ENCODE data around the gene ZFYVE28.

Gene ZFYVE28

GRCh38 chr4:2347190-2347589, 71.3 kb downstream of the ZFYVE28 start:
- DNase-seq: no peak

GRCh38 chr4:2343476-2343875, 75.0 kb downstream of the ZFYVE28 start:
- DNase-seq: no peak

GRCh38 chr4:2341911-2342652, 76.4 kb downstream of the ZFYVE28 start:
- no peak for DNase-seq

DNA sequence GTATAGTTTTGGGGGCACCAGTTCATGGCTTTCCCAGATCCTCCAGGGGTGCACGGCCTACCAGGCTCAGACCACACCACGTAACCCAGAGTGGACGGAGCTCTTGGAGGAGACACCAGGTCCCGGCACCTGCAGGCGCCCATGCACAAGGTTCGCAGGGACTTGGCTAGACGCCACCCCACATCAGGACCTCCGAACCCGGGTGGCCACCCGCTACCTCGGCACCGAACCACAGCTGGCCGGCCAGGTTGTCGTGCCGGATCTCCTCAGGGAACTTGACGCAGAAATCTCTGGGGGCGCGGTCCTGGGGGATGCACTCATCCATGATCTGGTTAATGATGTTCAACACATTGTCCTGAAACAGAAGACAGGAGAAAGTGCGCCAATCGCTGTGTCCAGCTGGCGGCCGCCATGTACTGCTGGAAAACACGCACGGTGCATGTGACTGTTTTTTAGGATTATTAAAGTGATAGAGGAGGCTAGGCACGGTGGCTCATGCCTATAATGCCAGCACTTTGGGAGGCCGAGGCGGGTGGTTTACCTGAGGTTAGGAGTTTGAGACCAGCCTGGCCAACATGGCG, 77.1 kb downstream of the ZFYVE28 start:
- no peak for DNase-seq

DNA sequence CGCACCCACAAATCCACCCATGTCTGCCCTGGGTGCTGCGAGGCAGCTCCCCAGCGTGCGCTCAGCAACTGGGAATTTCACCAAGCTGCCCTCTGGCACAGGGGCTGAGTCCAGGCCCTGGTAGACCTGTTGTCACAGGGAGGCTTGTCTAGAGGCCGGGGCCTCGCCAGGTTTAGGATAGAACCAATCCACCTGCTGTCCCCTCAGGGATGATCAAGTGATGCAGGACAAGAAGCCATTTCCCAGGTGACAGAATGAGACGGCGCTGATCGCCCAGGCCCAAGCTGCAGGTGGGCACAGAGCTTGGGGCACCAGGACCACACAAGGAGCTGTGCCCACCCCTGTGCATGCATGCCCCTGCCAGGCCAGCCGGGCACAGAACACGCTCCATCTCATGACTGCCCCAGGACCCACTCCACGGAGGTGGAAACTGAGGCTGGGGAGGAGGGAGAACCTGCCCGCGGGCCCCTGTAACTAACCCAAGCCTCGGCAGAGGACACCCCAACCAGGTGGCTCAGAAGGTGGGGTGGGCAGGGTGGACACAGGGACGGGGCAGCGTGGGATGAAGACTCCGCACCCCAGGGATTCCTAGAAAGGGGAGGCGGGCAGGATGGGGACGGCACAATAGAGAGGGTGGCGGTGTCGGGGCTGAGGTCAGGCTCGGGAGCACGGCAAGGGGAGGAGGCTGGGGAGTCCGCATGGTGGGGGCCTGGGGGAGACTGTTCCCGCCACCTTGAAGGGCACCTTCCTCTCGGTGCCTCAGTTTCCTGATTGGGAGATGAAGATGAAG, 78.0 kb downstream of the ZFYVE28 start:
- no peak for DNase-seq

DNA sequence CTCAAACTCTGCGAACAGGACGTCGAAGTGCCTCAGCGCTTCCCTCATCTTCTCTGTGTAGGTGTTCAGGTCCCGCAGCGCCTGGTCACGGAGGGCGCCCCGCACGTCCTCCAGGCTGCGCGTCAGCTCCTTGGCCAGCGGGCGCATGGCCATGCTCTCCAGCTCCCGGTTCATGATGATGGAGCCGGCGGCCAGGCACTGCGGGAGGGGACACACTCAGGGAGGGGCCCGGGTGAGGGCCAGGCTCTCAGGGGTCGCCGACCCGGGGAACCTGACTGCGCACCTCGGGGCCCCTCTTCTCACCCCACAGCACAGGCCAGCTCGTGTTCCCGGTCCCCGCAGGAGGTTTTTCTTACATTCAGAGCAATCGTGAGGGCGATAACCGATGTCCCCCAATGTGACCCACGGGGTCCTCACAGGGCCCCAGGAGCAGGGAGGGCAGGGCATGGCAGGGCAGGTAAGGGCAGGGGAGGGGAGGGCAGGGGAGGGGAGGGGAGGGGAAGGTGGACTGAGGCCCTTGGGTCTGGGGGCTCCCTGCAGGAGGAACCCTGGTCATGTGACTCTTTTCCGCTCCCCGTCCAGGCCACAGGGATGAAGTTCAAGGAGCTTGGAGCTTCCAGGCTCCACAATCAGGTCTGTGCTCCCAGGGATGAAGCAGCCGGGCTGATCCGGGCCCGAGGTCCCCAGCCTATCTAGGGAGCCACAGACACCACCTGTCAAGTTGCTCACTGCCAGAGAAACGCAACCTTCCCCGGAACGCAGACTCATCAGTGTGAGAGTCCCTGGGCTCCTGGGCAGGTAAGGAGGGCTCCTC, 78.8 kb downstream of the ZFYVE28 start:
- no peak for DNase-seq

GRCh38 chr4:2338754-2339457, 79.5 kb downstream of the ZFYVE28 start:
- DNase-seq: no peak

DNA sequence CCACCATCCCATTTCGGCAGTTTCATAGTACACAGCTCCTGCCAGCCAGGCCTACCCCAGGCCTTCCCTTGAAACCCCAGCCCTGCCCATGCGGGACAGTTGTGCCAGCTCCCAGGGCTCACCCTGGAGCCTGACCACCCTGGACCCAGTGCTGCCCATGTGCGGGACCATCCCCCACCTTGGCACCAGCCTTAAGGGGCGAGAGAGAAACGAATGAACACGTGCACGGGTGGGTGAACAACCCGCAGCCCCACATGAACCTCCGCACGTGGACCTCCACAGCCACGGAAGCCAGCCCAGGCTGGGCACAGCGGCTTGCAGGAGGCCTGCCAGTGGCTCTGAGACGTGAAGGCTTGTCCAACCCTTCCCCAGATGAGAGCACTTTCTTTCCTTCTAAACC, 80.5 kb downstream of the ZFYVE28 start:
- no peak for DNase-seq

DNA sequence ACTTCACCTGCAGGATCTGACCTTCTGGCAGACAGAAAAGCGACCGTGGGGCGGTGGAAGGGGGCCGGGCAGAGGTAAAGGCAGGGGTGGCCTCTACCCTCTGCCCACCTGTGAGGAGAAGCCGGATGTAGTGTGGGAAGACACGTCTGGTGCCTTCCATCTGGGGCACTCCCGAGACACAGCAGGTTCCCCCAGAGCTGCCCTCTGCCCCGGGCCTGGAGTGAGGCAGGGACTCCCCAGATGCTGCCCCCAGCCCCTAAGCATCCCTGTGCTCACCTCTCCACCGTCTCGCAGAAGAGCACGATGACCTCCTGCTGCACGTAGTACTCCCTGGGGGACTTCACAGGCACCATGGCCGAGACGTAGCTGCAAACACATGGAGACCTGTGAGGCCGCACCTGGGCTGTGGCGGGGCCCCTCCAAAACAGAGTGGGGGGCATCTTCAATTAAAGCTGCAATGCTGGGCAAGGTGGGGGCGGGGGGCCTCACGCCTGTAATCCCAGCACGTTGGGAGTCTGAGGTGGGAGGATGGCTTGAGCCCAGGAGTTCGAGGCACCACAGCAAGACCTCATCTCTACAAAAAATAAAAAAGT, 81.2 kb downstream of the ZFYVE28 start:
- DNase-seq: no peak

- no peak for DNase-seq
Measured at GRCh38 chr4:2336659-2337058, 81.8 kb downstream of the ZFYVE28 start.

GRCh38 chr4:2335729-2336101, 82.7 kb downstream of the ZFYVE28 start:
- DNase-seq: no peak

GRCh38 chr4:2334826-2335728, 83.4 kb downstream of the ZFYVE28 start:
- DNase-seq: no peak

GRCh38 chr4:2333916-2334644, 84.4 kb downstream of the ZFYVE28 start:
- no peak for DNase-seq

DNA sequence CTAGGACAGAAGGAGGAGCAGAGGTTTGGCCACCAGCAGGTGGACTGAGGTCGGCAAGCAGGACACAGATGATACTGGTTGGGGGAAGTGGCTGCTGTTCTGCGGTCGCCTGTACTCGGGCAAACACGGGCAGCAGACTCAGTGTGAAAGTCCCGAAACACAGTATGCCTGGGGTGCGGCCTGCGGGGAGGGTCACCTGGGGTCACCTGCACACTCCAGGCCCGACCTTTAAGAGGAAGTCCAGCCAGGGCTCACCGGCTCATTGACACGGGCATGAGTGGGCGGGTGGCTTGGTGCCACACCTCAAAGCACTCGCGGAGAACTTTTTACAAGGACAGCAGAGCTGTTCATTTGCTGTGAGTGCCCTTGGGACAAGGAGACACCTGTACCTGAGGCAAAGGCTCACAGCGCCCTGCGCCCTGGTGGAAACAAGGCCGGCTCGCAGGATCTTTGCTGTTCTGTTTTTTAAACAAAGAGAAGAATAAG, 85.0 kb downstream of the ZFYVE28 start:
- no peak for DNase-seq

GRCh38 chr4:2332976-2333319, 85.5 kb downstream of the ZFYVE28 start:
- no peak for DNase-seq

GRCh38 chr4:2332201-2332975, 86.1 kb downstream of the ZFYVE28 start:
- DNase-seq: no peak

DNA sequence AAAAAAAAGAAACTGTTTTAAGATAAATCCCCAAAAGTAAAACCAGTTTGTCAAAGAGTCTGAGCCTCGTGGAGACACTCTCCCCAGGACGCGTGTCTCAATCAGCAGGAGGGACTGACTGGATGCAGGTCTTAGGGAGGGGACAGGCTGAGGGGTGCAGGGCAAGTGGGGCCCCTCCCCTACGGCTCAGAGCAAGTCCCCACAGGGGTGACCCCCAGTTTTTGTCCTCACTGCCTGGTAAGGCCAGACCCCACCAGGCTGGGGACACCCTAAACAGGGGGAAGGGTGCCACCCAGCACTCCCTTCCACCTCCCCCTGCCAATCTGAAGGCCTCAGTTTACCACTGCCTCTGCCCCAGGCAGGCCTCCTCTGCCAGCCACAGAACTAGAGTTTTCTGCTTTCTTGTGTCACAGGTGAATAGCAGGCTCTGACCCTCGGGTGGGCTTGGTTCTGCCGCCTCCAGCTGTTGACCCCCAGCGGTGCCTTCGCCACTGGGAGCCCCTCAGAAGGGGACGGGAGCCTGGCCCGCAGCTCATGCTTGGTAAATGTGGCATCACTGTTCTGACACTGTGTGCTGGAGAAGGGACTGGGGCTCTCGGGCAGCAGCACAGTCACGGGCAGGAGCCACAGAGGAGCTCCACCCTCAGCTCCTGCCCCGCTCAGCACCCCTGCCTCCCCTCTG, 86.8 kb downstream of the ZFYVE28 start:
- no peak for DNase-seq

GRCh38 chr4:2331043-2331420, 87.4 kb downstream of the ZFYVE28 start:
- DNase-seq: no peak
